SK-N-SH treated with all-trans-retinoic acid at 6 μM for 48 hours (cell line): ENCODE data around the gene TANC1.

ENCODE experiments used
- ATAC-seq: fragments of 200-7000 bp; cut with Tn5 transposase; 3 replicates; pipeline ENCODE4 v1.9.1; 2020; ENCODE audit warnings: mild to moderate bottlenecking, moderate library complexity
- ARNTL ChIP-seq: fragments of 450-650 bp; formaldehyde crosslinking; IDR thresholded peaks from 2 replicates; pipeline ENCODE4 v1.5.0; 2020; ENCODE audit warnings: low read depth, mild to moderate bottlenecking, moderate library complexity, borderline replicate concordance
- BACH2 ChIP-seq: fragments of 250-450 bp; sonication (Bioruptor Pico); IDR thresholded peaks from 2 replicates; pipeline ENCODE4 v1.9.0; 2021; ENCODE audit warnings: mild to moderate bottlenecking, borderline replicate concordance
- CSDC2 ChIP-seq: fragments of 250-450 bp; sonication (Bioruptor Pico); IDR thresholded peaks from 2 replicates; pipeline ENCODE4 v1.5.0; 2020; ENCODE audit warnings: mild to moderate bottlenecking, moderate library complexity
- ESRRG ChIP-seq: fragments of 250-450 bp; sonication (Bioruptor Pico); IDR thresholded peaks from 2 replicates; pipeline ENCODE4 v1.6.1; 2021; ENCODE audit warnings: mild to moderate bottlenecking
- GLIS3 ChIP-seq: fragments of 250-450 bp; sonication (Bioruptor Pico); IDR thresholded peaks from 2 replicates; pipeline ENCODE4 v1.5.0; 2020; ENCODE audit warnings: mild to moderate bottlenecking, moderate library complexity
- ISL1 ChIP-seq: fragments of 250-450 bp; sonication (Bioruptor Pico); IDR thresholded peaks from 2 replicates; pipeline ENCODE4 v2.1.2; 2022; ENCODE audit warnings: mild to moderate bottlenecking, moderate library complexity
- OSR1 ChIP-seq: fragments of 250-450 bp; sonication (Bioruptor Pico); IDR thresholded peaks from 2 replicates; pipeline ENCODE4 v1.8.0; 2022; ENCODE audit warnings: moderate library complexity, mild to moderate bottlenecking, inconsistent platforms
- PPARA ChIP-seq: fragments of 250-450 bp; sonication (Bioruptor Pico); IDR thresholded peaks from 2 replicates; pipeline ENCODE4 v1.5.0; 2020; ENCODE audit warnings: mild to moderate bottlenecking, borderline replicate concordance
- RARB ChIP-seq: fragments of 250-450 bp; sonication (Bioruptor Pico); IDR thresholded peaks from 2 replicates; pipeline ENCODE4 v1.8.0; 2021; ENCODE audit warnings: mild to moderate bottlenecking, moderate library complexity
- SNAI2 ChIP-seq: fragments of 250-450 bp; sonication (Bioruptor Pico); IDR thresholded peaks from 2 replicates; pipeline ENCODE4 v1.5.0; 2020; ENCODE audit warnings: mild to moderate bottlenecking, moderate library complexity
- TCF4 ChIP-seq: fragments of 250-450 bp; sonication (Bioruptor Pico); IDR thresholded peaks from 2 replicates; pipeline ENCODE4 v1.8.0; 2021; ENCODE audit warnings: mild to moderate bottlenecking, moderate library complexity, borderline replicate concordance
- TOX ChIP-seq: fragments of 250-450 bp; sonication (Bioruptor Pico); IDR thresholded peaks from 2 replicates; pipeline ENCODE4 v1.8.0; 2021; ENCODE audit warnings: mild to moderate bottlenecking, moderate library complexity, borderline replicate concordance
- TSHZ2 ChIP-seq: fragments of 250-450 bp; sonication (Bioruptor Pico); IDR thresholded peaks from 2 replicates; pipeline ENCODE4 v1.5.0; 2020; ENCODE audit warnings: mild to moderate bottlenecking, moderate library complexity
- ZC3H10 ChIP-seq: fragments of 250-450 bp; sonication (Bioruptor Pico); IDR thresholded peaks from 2 replicates; pipeline ENCODE4 v1.5.1; 2021; ENCODE audit warnings: mild to moderate bottlenecking, moderate library complexity
- ZFP3 ChIP-seq: fragments of 250-450 bp; sonication (Bioruptor Pico); IDR thresholded peaks from 2 replicates; pipeline ENCODE4 v1.5.0; 2020; ENCODE audit warnings: mild to moderate bottlenecking, moderate library complexity
- ZFP30 ChIP-seq: fragments of 450-650 bp; formaldehyde crosslinking; IDR thresholded peaks from 2 replicates; pipeline ENCODE4 v1.5.0; 2022; ENCODE audit warnings: mild to moderate bottlenecking, moderate library complexity
- ZNF565 ChIP-seq: fragments of 450-650 bp; formaldehyde crosslinking; conservative IDR thresholded peaks from 2 replicates; pipeline ENCODE4 v1.5.0; 2020; ENCODE audit warnings: low read depth, mild to moderate bottlenecking, moderate library complexity
- ZNF8 ChIP-seq: fragments of 450-650 bp; formaldehyde crosslinking; IDR thresholded peaks from 2 replicates; pipeline ENCODE4 v1.5.0; 2020; ENCODE audit warnings: mild to moderate bottlenecking, moderate library complexity
- TF ChIP-seq, protein P1 (sequence below): fragments of 250-450 bp; sonication (Bioruptor Pico); IDR thresholded peaks from 2 replicates; pipeline ENCODE4 v1.8.0; 2021; ENCODE audit warnings: low read depth, mild to moderate bottlenecking, moderate library complexity, borderline replicate concordance
- TF ChIP-seq, protein P2 (sequence below): fragments of 250-450 bp; sonication (Bioruptor Pico); IDR thresholded peaks from 2 replicates; pipeline ENCODE4 v1.8.0; 2020; ENCODE audit warnings: mild to moderate bottlenecking, moderate library complexity, borderline replicate concordance

TANC1 gene

DNA sequence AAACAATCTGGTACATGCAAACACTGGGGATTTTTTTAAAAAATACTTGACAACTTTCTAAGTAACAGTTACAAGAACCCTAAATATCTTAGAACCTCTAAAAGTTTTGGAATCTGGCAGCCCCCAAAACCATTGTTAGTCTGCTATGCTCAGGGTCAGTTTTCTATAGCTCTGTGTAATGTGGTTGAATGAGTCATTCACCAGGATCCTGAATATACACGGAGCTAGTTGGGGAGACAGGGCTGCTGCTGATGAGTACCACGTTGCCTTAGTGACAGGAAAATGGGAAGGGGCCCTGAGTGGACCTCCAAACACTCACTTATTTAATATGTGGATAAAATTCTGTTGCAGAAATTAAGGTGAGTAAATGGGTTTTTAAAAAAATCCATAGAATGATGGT is 36.9 kb upstream of the TANC1 start:
- TF ChIP-seq BACH2 (no peak), ARNTL (CRISPR knock-in tag) (no peak), TCF4 (CRISPR knock-in tag) (no peak), ZFP30 (CRISPR knock-in tag) (no peak), ESRRG (no peak), ZFP3 (CRISPR knock-in tag) (no peak), CSDC2 (CRISPR knock-in tag) (no peak), TSHZ2 (no peak)
- TF ChIP-seq, protein P1, sequence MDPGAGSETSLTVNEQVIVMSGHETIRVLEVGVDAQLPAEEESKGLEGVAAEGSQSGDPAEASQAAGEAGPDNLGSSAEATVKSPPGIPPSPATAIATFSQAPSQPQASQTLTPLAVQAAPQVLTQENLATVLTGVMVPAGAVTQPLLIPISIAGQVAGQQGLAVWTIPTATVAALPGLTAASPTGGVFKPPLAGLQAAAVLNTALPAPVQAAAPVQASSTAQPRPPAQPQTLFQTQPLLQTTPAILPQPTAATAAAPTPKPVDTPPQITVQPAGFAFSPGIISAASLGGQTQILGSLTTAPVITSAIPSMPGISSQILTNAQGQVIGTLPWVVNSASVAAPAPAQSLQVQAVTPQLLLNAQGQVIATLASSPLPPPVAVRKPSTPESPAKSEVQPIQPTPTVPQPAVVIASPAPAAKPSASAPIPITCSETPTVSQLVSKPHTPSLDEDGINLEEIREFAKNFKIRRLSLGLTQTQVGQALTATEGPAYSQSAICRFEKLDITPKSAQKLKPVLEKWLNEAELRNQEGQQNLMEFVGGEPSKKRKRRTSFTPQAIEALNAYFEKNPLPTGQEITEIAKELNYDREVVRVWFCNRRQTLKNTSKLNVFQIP: no peak
- TF ChIP-seq, all 23 proteins: peak for 0
- ATAC-seq: peak; percentile 97

DNA sequence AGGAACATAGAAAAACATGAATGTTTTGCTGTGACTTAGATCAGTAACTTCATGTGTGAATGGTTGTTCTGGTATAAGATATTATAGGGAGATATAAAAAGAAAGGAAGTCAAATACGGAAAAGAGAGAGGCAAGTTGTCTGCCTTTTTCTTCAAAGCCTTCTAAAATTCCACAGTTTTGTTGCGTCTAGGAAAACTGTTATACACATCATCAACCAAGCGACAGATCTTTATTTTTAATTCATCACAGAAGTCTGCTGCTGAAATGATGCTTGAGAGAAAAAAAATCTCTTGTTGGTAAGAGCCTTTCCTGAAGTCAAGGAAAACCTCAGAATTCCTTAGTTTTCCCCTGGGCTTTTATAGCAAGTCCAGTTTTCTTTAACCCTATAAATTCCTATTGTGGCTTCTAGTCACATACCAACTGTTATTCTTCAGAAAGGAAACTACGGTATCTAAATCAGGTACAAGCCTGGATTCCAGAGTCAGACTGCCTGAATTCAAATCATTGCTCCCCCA is 36.3 kb upstream of the TANC1 start:
- no peak for ATAC-seq
- TF ChIP-seq ZNF565 (CRISPR knock-in tag) (no peak), TCF4 (CRISPR knock-in tag) (no peak)

GRCh38 chr2:158934170-158934569 is 34.3 kb upstream of the TANC1 start:
- no peak for ATAC-seq
- TF ChIP-seq ZNF8 (CRISPR knock-in tag) (no peak), ZNF565 (CRISPR knock-in tag) (no peak), ZFP30 (CRISPR knock-in tag) (no peak), TOX (CRISPR knock-in tag) (no peak), OSR1 (CRISPR knock-in tag) (no peak), ISL1 (CRISPR knock-in tag) (no peak), PPARA (CRISPR knock-in tag) (no peak), ARNTL (CRISPR knock-in tag) (no peak), ESRRG (no peak), ZFP3 (CRISPR knock-in tag) (no peak), BACH2 (no peak)
- TF ChIP-seq, protein P1: no peak

DNA sequence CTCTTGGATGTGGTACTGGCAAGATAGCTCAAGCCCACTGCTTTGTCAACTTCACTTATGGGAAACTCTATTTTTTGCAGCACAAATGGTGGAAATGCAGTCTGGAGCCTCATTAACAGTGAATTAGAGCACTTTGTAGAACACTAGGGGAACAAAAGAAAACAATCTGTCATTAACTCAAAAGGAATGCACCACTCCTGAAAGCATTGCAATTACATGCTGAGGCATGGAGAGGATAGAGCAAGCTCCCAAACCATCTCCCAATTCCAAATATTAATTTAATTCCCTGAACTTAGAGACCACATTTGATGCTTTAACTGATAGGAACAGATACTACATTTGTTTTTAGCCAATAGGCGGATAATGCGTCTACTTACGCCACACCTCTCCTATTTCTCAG is 32.8 kb upstream of the TANC1 start:
- no peak for TF ChIP-seq OSR1 (CRISPR knock-in tag)
- TF ChIP-seq SNAI2 (CRISPR knock-in tag): no peak
- no peak for TF ChIP-seq ZNF565 (CRISPR knock-in tag)
- no peak for TF ChIP-seq GLIS3
- no peak for TF ChIP-seq ZFP3 (CRISPR knock-in tag)
- TF ChIP-seq ARNTL (CRISPR knock-in tag): no peak
- TF ChIP-seq, protein P2, sequence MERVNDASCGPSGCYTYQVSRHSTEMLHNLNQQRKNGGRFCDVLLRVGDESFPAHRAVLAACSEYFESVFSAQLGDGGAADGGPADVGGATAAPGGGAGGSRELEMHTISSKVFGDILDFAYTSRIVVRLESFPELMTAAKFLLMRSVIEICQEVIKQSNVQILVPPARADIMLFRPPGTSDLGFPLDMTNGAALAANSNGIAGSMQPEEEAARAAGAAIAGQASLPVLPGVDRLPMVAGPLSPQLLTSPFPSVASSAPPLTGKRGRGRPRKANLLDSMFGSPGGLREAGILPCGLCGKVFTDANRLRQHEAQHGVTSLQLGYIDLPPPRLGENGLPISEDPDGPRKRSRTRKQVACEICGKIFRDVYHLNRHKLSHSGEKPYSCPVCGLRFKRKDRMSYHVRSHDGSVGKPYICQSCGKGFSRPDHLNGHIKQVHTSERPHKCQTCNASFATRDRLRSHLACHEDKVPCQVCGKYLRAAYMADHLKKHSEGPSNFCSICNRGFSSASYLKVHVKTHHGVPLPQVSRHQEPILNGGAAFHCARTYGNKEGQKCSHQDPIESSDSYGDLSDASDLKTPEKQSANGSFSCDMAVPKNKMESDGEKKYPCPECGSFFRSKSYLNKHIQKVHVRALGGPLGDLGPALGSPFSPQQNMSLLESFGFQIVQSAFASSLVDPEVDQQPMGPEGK (CRISPR knock-in tag): no peak
- no peak for TF ChIP-seq BACH2
- TF ChIP-seq ZNF8 (CRISPR knock-in tag): no peak
- TF ChIP-seq ZC3H10 (CRISPR knock-in tag): no peak
- no peak for TF ChIP-seq RARB (CRISPR knock-in tag)
- no peak for ATAC-seq
